Trophoblast cell (in vitro differentiated cells and primary cell): ENCODE results near the gene ADD2.

Experiments used
- DNase-seq, 2 donors: peaks; one replicate each; pipeline ENCODE4 v3.0.0-alpha.2; 2016
- H2AFZ ChIP-seq: 2 replicates; pipeline ENCODE4 v1.6.1; 2013; ENCODE audit warnings: low read length, moderate library complexity, mild to moderate bottlenecking; ENCODE audit not compliant: insufficient read depth, poor library complexity
- H2AK5ac ChIP-seq: 2 replicates; pipeline ENCODE4 v1.6.1; 2013; ENCODE audit warnings: mild to moderate bottlenecking, low read length
- H2BK120ac ChIP-seq: 2 replicates; pipeline ENCODE4 v1.6.1; 2013; ENCODE audit warnings: low read length, mild to moderate bottlenecking, moderate library complexity; ENCODE audit not compliant: insufficient read depth, poor library complexity
- H2BK12ac ChIP-seq: 2 replicates; pipeline ENCODE4 v1.6.1; 2013; ENCODE audit warnings: mild to moderate bottlenecking, low read length, moderate library complexity
- H2BK5ac ChIP-seq: 2 replicates; pipeline ENCODE4 v1.6.1; 2013; ENCODE audit warnings: low read length, low read depth, moderate library complexity, mild to moderate bottlenecking; ENCODE audit not compliant: poor library complexity
- H3K14ac ChIP-seq: 2 replicates; pipeline ENCODE4 v1.6.1; 2013; ENCODE audit warnings: mild to moderate bottlenecking, low read length
- H3K18ac ChIP-seq: 2 replicates; pipeline ENCODE4 v1.6.1; 2013; ENCODE audit warnings: mild to moderate bottlenecking, low read length
- H3K23ac ChIP-seq: 2 replicates; pipeline ENCODE4 v1.6.1; 2013; ENCODE audit warnings: low read length
- H3K27ac ChIP-seq: 2 replicates; pipeline ENCODE4 v1.5.1; 2013; ENCODE audit warnings: low read depth, mild to moderate bottlenecking, inconsistent platforms, low read length, moderate library complexity
- H3K27me3 ChIP-seq: 2 replicates; pipeline ENCODE4 v1.6.1; 2013; ENCODE audit warnings: inconsistent platforms, mild to moderate bottlenecking, low read length, moderate library complexity; ENCODE audit not compliant: insufficient read depth
- H3K36me3 ChIP-seq, 2 experiments: 1 replicate in 1 of 2; 2 replicates in 1 of 2; pipeline ENCODE4 v1.6.1; 2013; ENCODE audit warnings: low read length in 2 of 2, mild to moderate bottlenecking in 2 of 2, moderate library complexity in 1 of 2; ENCODE audit not compliant: insufficient read depth in 2 of 2, control insufficient read depth in 1 of 2
- H3K4ac ChIP-seq: 2 replicates; pipeline ENCODE4 v1.6.1; 2013; ENCODE audit warnings: low read depth, mild to moderate bottlenecking, low read length, moderate library complexity
- H3K4me1 ChIP-seq, 2 experiments: 1 replicate in 1 of 2; 2 replicates in 1 of 2; pipeline ENCODE4 v1.6.1; 2013; ENCODE audit warnings: low read length in 2 of 2, mild to moderate bottlenecking in 2 of 2, moderate library complexity in 1 of 2; ENCODE audit not compliant: insufficient read depth in 2 of 2, control insufficient read depth in 1 of 2
- H3K4me2 ChIP-seq: 2 replicates; pipeline ENCODE4 v1.6.1; 2013; ENCODE audit warnings: inconsistent platforms, mild to moderate bottlenecking, low read length, moderate library complexity
- H3K4me3 ChIP-seq: 2 replicates; pipeline ENCODE4 v1.5.1; 2013; ENCODE audit warnings: mild to moderate bottlenecking, low read depth, low read length, inconsistent platforms
- H3K79me1 ChIP-seq: one replicate; pipeline ENCODE4 v1.6.1; 2013; ENCODE audit warnings: low read length
- H3K79me2 ChIP-seq: 2 replicates; pipeline ENCODE4 v1.6.1; 2013; ENCODE audit warnings: low read length, mild to moderate bottlenecking; ENCODE audit not compliant: control insufficient read depth, insufficient read depth, poor library complexity
- H3K9ac ChIP-seq: 2 replicates; pipeline ENCODE4 v1.6.1; 2013; ENCODE audit warnings: mild to moderate bottlenecking, low read length
- H3K9me3 ChIP-seq: 2 replicates; pipeline ENCODE4 v1.6.1; 2013; ENCODE audit warnings: low read depth, mild to moderate bottlenecking, control low read depth, inconsistent platforms, low read length; ENCODE audit not compliant: insufficient read depth
- H4K12ac ChIP-seq: 2 replicates; pipeline ENCODE4 v1.6.1; 2013; ENCODE audit warnings: low read depth, mild to moderate bottlenecking, low read length, moderate library complexity
- H4K8ac ChIP-seq: 2 replicates; pipeline ENCODE4 v1.6.1; 2013; ENCODE audit warnings: low read depth, mild to moderate bottlenecking, low read length, moderate library complexity
- H4K91ac ChIP-seq: one replicate; pipeline ENCODE4 v1.6.1; 2013; ENCODE audit warnings: low read depth, mild to moderate bottlenecking, low read length, moderate library complexity
- WGBS: extraction: QIAGEN DNeasy Blood & Tissue Kit; methylation state at CpG from one replicate; pipeline ENCODE4 v1.1.7; 2013; ENCODE audit warnings: missing lambda C conversion rate; ENCODE audit not compliant: insufficient read length, insufficient coverage; ENCODE audit errors: extremely low coverage; 5-methylcytosine and 5-hydroxymethylcytosine counted together

The ADD2 gene

GRCh38 chr2:70769450-70769849, 1.4 kb upstream of the ADD2 start:
- H3K27ac ChIP-seq, result no peak overlapping the region
- no peak overlapping the region for H4K91ac ChIP-seq
- no peak overlapping the region for H3K18ac ChIP-seq
- no peak overlapping the region for H3K14ac ChIP-seq
- H2BK120ac ChIP-seq, result no peak overlapping the region
- no CpG with 5 or more reads among the region's 2 CpGs for WGBS
- H3K79me2 ChIP-seq, result no peaks in the 10 kb centered on the region
- no peak for DNase-seq
- no peak overlapping the region for H3K4ac ChIP-seq
- H2AK5ac ChIP-seq, result no peak overlapping the region
- no peak overlapping the region for H2BK5ac ChIP-seq
- H3K4me2 ChIP-seq, result no peak overlapping the region
- no peak overlapping the region for H2BK12ac ChIP-seq
- no peaks in the 10 kb centered on the region for H3K79me1 ChIP-seq
- H3K9me3 ChIP-seq, result no peaks in the 10 kb centered on the region
- no peaks in the 10 kb centered on the region for H3K36me3 ChIP-seq
- H4K12ac ChIP-seq, result no peak overlapping the region
- H2AFZ ChIP-seq, result no peak overlapping the region
- peaks cover 8 to 11% of the 10 kb centered on the region in 2 experiments for H3K4me1 ChIP-seq
- H3K27me3 ChIP-seq, result peaks cover 19% of the 10 kb centered on the region
- H3K9ac ChIP-seq, result no peak overlapping the region
- no peak overlapping the region for H3K23ac ChIP-seq
- no peak overlapping the region for H4K8ac ChIP-seq
- no peak overlapping the region for H3K4me3 ChIP-seq

- no peak overlapping the region for H2BK120ac ChIP-seq
- WGBS, result no CpG with 5 or more reads among the region's 7 CpGs
- no peak overlapping the region for H3K4me3 ChIP-seq
Measured at GRCh38 chr2:70768590-70769085, 638 bp upstream of the ADD2 start.

GRCh38 chr2:70767079-70767698, 811 bp downstream of the ADD2 start:
- Histone ChIP-seq H2BK5ac (no peak overlapping the region), H3K79me1 (no peaks in the 10 kb centered on the region), H4K91ac (no peak overlapping the region), H3K23ac (no peak overlapping the region), H3K4me3 (peak overlapping the region; percentile 37), H3K9ac (no peak overlapping the region), H4K8ac (no peak overlapping the region), H3K9me3 (no peaks in the 10 kb centered on the region), H4K12ac (no peak overlapping the region), H3K4me2 (peak overlapping the region; percentile 92), H3K79me2 (no peaks in the 10 kb centered on the region), H3K18ac (no peak overlapping the region), H2AFZ (no peak overlapping the region), H3K4ac (no peak overlapping the region), H2BK120ac (no peak overlapping the region), H2AK5ac (no peak overlapping the region), H3K27ac (no peak overlapping the region), H3K27me3 (peaks cover 19% of the 10 kb centered on the region), H3K14ac (no peak overlapping the region), H3K36me3 (no peaks in the 10 kb centered on the region), H3K4me1 (peaks cover 8 to 11% of the 10 kb centered on the region in 2 experiments), H2BK12ac (no peak overlapping the region)
- no peak for DNase-seq
- WGBS, result no CpG with 5 or more reads among the region's 51 CpGs

More at GRCh38 chr2:70768590-70769085, 638 bp upstream of the ADD2 start:
- Histone ChIP-seq H4K8ac (no peak overlapping the region), H3K18ac (no peak overlapping the region), H3K9ac (no peak overlapping the region), H3K79me1 (no peaks in the 10 kb centered on the region), H3K4me1 (peaks cover 8 to 11% of the 10 kb centered on the region in 2 experiments), H3K79me2 (no peaks in the 10 kb centered on the region), H3K27me3 (peaks cover 19% of the 10 kb centered on the region), H4K12ac (no peak overlapping the region), H2AK5ac (no peak overlapping the region), H2AFZ (no peak overlapping the region), H3K9me3 (no peaks in the 10 kb centered on the region), H3K23ac (no peak overlapping the region), H2BK12ac (no peak overlapping the region), H3K36me3 (no peaks in the 10 kb centered on the region), H3K14ac (no peak overlapping the region), H3K4ac (no peak overlapping the region), H2BK5ac (no peak overlapping the region), H3K27ac (no peak overlapping the region), H3K4me2 (no peak overlapping the region), H4K91ac (no peak overlapping the region)
- no peak for DNase-seq

DNA sequence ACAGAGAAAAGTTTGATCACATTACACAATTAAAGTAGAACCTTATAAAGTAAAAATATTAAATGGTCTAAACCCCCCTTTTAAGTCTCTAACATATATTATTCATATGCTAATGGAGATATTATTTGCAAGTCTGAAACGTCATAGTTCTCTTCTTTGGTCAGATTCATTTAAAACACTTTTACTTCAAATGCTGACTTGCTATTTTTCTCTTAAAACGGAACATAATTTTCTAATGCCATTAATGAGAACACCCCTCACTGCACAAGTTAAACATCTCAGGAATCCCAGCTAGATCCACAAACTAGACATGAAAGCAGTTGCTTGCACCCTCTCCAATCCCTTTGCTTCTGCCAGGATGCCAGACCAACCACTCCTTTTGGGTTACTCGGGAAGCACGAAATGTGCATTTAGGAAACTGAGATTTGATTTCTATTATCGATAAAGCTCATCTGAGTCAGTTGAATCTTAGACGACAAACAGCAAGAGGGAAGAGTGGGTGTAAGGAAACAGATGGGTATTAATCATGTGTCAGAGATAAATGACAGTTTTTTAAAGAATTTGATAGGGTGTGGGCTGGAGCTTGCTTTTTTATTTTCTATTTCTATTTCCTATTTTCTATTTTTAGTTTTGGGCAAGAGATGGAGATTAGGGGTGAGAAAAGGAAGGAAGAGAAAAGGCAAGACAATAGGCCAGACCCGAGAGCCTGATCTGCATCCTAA, 1.5 kb downstream of the ADD2 start:
- Histone ChIP-seq H3K4me2 (peak overlapping the region; percentile 92), H3K4me3 (no peak overlapping the region)

More for the DNA sequence above, 1.5 kb downstream of the ADD2 start:
- Histone ChIP-seq H3K9me3 (no peaks in the 10 kb centered on the region), H4K12ac (no peak overlapping the region), H3K23ac (no peak overlapping the region), H2BK5ac (no peak overlapping the region), H2AK5ac (no peak overlapping the region), H3K4ac (no peak overlapping the region), H4K8ac (no peak overlapping the region), H2AFZ (no peak overlapping the region), H3K27me3 (peaks cover 19% of the 10 kb centered on the region), H3K79me2 (no peaks in the 10 kb centered on the region), H3K79me1 (no peaks in the 10 kb centered on the region), H3K14ac (no peak overlapping the region), H2BK12ac (no peak overlapping the region), H3K9ac (no peak overlapping the region), H3K18ac (no peak overlapping the region), H2BK120ac (no peak overlapping the region), H3K36me3 (no peaks in the 10 kb centered on the region), H3K4me1 (peaks cover 8 to 11% of the 10 kb centered on the region in 2 experiments), H4K91ac (no peak overlapping the region), H3K27ac (no peak overlapping the region)
- DNase-seq, result no peak
- no CpG with 5 or more reads among the region's 7 CpGs for WGBS
